Measurements from ENCODE around the gene VANGL1.

VANGL1 gene

DNA sequence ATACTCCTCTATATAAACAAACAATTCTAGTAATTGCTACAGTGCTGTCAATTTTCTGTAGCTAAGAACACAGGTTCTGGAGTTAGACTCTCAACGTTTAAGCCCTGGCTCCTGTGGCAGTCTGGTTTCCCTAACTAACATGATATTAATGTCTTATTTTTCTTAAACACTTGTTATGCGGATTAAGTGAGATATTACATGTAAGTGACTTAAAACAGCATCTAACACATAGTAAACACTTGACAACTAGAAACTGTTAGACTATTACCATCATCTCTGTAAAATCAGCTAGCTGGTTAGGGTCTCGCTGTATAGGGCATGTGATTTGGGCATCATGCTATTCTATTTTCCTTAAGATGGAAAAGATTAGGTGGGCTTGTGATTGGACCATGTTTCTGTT lies 2.3 kb downstream of the VANGL1 start:
- DNase-seq = no peak

DNA sequence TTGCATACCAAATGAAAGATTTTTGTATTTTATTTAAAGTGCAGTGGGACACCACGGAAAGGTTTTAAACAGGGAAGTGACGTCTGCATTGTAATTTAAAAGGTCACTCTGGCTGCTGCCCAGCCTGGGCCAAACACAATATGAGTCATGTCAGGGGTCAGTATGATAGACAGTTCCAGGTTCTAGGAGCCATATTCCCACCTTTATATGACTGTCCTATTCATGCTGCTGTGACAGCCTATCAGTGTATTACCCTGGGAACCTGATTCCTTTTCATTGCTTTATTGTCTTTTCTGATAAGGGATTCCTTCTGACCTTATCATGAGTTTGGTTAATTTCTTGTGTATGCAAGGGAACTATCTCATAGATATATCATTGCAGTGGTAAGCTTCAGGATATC lies 5.3 kb downstream of the VANGL1 start:
- no peak for DNase-seq

DNA sequence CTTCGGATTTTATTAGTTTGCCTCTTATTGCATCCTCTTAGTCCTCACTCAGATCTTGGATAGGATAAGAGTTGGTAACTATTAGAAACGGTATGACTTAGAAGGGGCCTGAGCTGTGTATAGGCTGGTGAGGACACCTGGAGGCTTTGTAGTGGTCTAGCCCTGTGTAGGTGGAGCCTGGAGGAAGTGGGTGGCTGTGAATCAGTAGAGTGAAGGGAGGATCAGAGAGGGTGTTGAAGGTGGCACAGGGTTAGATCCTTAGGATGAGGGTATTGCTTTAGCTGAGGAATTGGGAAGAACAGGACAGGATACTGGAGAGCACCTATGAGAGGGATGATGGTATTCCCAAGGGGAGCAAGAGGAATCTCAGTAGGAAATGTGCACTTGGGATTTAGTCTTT lies 5.7 kb downstream of the VANGL1 start:
- DNase-seq = no peak

DNA sequence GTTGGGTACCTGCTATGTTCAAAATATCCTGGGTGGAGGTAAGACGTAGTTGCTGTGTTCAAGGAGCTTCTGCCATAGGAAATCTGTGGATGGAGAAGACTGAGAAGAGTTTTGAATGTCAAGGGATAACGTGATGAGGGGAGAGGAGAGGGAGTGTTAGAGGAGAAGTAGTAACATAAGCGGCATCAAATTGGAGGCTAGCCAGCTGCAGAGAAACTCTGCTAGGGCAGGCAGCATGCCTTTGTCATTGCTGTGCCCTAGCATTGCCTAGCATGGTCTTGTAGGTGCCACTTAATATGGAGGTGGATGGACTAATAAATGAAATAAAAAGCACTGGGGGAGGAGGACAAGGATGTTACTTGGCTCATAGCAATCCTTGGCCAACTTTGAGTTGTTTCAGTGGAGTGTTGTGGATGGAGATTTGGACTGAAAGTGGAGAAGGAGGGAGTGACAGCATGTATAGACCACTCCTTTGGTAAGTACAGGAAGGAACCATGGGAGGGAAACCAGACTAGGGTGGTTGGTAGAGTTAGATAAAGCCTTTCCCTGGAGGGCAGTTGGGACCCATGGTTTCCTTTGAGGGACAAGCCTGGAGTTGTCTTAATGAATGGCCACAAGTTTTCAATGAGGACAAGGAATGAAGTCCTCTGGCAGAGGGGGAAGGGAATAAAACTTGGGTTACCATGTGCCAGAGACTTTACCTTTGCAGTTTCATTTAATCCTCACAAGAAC lies 6.3 kb downstream of the VANGL1 start:
- no peak for DNase-seq

DNA sequence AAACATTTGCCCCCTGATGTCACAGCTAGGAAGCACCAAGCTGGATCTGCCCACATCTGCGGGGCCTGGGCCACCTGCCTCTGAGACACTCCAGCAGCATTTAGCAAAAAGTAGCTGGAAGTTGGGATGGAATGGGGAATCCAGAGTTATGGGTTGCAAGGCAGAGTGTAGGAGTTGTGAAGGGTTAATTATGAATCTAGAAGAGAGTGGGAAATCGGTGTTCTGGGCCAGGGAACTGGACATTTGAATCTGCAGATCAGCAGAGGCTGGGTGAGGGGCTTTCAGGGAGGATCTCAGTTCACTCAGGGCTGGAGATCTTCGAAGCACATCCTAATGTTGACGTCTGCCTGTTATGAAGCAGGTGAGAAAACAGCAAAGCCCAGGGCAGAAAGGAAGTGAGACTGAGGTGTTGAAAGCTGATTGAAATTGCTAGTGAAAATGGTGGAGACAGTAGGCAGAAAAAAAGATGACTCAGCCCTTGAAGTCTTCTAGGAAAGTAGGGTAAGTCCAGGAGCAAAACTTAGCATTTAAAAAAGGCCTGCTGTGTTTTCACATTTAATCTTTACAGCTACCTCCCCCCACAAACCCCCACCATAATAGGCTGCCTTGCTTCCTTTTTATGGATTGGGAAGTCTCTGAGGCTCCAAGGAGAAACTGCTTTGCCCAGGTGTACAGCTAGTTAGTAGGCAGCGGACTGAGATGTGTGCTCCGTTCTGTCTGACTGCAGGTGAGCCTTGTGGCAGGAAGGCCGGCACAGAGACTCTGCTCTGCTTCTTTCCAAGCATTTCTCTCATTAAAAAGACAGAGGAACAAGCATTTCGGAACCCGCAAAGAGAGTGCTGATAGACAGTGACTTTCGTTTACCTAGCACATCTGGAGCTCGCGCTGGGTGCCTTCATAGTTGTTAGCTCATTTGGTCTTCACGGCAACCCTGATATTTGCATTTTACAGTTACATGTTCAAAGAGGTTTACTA lies 7.2 kb downstream of the VANGL1 start:
- peak; percentile 7 for DNase-seq

DNA sequence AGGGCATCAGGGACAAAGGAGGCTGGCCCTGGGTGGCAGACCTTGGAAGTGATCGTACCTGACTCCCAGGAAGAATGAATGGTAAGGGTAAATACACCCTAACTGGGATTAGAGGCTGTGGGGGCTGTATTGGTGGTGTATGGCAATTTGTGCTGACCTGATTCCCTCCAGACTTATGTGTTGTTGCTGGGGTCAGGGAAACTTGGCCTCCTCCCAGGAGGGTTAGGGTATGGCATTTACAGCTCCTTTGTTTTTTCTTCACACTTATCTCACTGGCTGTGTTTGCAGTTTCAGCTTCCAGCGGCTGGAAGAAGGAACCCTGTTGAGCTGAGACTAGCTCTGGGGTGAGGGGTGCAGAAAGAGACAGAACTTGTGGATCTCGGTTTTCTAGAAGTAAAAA lies 8.2 kb downstream of the VANGL1 start:
- no peak for DNase-seq

DNA sequence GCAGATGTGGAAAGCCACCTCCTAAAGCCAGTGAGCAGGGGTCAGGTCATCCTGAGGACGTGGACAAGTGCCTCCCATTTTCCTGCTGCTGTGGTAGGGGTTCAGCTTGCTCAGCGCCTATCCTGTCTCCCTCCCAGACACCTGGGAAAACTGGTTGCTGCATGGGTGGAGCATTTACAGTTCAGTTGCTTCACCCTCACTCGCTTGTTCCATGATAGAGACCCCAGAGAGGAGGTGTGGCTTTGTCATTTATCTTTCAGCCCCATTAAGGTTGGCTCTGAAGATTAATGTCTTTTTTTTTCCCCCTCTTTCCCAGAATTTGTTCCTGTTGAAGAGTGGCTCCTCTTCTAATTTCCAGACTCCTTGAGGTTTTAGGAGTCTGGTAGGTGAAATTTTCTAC lies 9.2 kb downstream of the VANGL1 start:
- DNase-seq = no peak

DNA sequence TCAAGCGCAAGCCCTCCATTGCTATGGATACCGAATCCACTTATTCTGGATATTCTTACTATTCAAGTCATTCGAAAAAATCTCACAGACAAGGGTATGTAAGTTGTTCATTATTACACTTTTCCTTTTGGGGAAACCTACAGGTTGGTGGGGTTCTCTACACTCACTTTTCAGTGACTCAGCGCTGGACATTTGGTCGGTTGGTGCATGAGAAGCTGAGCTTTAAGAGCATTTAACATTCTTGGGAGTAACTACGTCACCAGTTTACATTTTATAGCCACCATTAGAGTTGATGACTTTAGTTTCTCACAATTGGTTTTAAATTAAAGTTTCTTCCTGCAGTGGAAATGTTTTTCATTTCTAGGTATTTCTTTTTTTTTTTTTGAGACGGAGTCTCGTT lies 9.6 kb downstream of the VANGL1 start:
- no peak for DNase-seq

DNA sequence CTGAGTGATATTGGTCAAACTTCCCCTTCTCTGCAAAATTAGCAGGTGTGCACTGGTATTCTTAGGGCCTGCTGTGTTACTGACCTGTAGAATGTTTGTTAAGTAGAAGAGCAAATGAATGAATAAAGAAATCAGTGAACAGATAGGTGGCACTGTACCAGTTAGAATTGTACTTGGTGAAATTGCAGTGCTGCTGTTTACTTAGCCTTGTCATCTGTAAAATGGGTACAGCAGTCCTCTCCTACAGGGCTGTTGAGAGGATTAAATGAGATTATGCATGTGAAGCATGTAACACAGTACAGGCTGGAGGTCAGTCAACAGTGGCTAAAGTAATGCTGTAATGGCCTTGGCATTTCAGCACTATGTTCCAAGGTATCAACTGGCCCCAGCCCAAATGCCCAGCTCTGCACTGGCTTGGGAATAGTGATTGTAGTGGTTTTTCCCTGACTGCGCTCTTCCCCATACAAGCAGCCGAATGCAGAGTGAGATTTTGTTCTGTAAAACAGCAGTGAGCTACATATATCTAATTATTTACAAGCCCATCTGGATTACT lies 10.5 kb downstream of the VANGL1 start:
- no peak for DNase-seq

DNA sequence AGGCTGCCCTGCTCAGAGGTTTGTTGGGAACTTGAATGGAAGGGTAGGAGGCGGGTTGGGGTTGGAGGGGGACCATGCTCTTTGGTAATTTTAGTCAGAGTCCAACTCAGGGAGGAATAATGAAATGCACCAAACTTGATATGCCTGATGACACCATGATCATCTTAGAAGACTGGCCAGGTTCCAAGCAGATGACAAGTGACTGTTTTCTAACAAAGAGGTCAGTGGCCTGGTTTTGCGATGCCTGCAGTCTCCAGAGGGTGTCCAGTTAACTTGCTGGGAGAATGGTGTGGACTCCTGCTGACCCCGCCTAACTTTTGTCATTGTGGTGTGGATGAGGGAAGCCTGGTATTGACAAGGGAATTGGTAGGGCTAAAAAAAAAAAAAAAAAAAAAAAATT lies 12.4 kb downstream of the VANGL1 start:
- no peak for DNase-seq

DNA sequence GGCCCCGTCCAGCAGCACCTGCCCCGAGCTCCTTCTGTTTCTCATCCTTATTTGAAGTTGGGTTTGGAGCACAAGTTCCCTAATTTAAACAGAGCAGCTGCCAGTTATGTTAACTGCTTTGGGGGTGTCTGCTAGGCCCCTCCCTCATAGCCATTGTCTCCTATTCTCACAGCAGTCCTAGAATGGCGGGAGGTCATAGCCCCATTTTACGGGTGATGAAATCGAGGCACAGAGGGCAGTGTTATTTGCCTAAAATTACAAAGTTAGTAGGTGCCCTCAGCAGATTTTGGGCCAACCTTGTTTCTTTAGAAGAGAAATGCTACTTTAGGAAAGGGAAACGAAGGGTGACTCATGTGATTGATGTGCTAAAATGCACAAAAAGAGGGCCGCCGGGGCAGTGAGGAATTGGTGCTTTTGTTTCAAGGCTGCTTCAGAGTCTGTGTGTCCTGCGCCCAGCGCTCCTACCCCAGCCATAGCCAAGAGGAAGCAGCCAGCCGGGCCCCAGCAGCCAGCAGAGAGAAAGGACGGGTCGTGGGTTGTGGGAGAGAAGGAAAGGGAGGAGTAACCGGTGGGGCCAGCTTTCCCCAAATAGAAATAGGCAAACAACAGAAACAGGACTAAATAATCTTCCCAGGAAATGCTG lies 13.0 kb downstream of the VANGL1 start:
- no peak for DNase-seq

DNA sequence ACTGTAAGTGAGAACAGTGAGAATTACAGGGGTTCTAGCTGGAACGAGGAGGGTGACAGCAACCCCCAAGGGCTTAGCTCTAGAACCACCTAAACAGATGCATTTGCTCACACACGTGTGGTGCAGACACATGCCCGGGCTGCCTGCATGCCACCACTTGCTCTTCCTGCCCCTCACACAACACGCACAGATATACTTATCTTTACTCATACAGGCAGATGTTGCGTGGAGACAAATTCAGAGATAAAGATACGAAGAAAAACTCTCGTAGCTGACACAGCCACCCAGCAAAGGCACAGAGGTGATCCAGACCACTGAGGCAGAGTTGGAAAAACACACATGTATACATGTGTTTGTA lies 13.5 kb downstream of the VANGL1 start:
- no peak for DNase-seq

DNA sequence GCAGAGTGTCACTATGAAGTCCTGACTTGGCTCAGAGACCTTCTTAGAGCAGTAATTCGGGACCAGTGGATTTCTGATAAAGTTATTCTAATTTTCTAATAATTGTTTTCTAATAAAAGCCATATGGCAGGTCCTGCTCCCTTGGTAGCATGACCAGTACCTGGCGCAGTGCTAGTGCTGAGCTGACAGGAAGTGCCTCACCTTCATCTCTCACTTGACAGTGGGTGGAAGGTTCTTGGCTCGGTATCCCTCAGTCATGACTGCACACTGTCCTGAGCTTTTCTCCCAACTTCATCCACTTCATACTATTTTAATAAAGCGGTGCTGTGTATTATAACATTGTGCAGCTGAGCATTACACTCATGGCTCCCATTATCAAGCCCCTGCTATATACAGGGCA lies 14.1 kb downstream of the VANGL1 start:
- no peak for DNase-seq

DNA sequence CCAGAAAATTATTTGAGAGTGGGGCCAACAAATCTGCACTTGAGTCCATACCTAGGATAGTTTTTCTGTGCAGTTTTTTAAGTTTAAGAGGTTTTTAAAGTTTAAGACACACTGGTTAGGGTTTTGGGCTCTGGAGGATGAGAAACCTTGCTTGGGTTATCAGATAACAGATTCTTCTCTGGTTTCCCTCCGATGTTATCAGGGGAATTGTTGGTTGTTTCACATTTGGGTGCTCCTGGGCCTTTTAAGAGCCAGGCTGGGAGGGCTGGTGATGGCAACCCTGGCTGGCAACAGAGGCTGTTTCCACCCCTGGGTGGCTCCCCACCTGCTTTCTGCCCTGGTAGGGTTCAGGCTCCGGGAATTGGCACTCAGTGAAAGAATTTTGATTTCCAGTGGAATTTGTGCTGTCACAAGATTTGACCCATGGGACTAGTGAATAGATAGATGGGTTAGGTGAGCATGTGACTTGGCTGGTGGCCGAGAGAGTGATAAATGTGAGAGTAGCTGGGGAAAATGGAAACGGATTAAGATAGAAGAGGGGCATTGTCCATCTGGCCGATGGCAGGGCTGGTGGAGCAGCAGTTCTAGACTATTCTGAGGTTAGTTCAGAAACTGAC lies 14.8 kb downstream of the VANGL1 start:
- DNase-seq = no peak

DNA sequence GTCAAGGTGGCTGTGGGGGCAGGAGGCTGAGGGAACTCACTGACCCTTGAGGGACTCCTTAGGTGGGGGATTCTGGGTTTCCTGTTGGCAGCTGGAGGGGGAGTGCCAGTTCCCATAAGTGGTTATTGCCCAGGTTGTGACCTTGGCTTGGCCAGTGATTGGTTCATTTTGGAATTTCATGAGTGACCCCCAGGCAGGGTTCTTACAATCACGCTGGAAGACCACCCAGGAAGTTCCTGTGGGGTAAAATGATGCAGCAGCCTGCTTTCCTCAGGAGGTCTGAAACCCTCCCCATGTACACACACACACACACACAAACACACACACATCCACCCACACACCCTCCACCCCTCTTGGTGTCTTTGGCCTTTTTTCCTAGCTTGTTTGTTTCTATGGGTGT lies 16.9 kb downstream of the VANGL1 start:
- DNase-seq = no peak

DNA sequence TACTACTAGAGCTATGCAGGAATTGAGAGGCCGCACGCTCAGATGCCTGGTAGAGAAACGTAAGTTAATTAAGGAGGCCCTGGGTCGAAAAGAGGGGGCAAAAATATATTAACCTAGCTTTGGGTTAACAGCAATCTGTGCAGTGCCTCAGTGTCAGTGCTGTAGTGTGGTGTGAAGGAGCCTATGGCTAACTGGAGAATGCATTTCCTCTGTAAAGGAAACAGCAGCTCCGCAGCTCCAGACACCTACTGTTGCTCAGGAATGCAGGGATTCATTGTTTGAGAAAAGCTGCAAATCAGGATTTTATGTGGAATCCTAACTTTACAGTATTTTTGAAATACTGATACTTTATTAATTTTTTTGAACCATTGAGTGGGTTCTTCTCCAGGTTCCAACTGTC lies 18.4 kb downstream of the VANGL1 start:
- DNase-seq = no peak

DNA sequence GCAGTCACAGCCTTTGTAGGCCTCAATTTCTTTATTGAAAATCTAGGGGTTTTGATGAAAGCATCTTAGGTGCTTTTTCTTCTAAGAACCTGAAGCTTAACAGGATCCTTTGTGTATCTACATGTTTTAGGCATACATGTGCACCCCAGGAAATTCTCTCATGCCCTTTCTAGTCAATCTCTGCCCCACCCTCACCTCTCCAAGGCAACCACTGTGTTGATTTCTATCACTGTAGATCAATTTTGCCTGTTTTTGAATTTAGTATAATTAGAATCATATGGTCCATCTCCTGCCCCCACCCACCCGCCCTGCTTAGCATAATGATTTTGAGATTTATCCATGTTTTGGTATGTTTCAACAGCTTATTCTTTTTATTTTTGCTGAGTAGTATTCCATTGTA lies 19.4 kb downstream of the VANGL1 start:
- DNase-seq = no peak

DNA sequence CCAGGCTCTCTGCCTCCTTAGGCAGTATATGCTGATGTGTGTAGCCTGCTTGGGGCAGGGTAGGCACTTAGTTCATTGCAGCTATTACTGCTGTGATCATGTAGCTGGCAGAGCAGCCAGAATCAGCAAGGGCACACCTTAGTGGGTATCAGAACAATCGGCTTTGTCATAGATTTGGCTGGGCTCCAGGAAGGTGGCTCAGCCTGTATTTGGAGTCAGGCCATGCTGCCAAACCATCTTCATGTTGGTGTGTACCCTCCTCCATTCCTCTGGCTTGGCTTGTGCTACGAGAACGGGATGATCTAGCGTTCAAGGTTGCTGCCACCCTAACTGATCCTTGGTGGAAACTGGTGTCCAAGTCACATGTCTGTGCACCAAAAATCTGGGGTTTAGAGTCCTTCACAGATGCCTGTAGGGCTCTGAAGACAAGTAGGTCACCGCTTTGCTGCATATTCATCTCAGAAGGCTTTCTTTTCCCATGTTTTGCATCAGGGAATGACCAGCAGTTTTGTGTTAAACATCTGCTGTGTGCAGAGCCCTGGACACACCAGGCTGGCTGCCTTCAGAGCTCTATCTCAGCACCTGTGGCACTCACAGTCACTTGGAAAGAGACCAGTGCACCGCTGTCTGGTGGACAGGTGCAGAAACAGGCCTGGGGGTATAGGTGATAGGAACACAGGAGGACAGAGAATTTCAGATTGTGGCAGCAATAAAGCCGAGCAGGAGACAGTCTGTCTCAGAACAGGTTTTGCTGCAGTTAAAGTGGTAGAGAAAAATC lies 23.7 kb downstream of the VANGL1 start:
- no peak for DNase-seq

DNA sequence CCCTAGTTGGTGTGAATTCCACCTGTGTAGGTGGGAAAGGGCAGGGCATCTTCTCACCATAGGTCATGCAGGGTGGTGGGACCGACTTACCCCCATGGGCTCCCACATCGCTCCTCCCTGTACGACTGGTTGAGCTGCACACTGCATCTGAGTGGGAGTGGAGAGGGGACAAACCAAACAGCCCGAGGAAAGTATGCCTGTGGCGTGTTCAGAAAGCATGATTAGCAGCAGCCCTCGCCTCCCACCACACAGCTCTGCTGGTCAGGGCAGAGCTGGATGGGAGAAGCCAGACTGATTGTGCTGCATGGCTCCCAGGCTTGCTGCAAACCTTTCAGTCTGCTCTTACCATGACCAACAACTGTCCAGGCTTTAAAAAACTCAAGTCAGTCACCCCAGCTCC lies 24.4 kb downstream of the VANGL1 start:
- DNase-seq = no peak

DNA sequence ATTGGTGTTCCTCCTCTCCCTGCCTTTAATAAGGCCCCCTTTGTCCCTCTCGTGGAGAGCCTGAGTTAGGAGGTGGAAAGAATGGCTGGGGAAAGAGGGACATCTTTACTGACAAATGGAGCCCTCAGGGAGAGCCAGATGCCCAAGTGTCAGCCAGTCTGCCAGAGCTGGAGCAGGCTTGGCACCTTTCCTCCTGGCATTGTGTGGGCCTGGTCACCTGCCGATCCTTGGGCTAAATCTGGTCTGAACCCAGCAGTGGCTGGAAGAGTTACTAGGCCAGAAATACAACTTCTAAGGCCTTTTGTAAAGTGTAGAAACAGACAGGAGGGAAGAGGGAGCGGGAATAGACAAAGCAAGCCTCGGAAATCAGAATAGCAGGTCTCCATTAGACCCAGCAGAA lies 24.9 kb downstream of the VANGL1 start:
- no peak for DNase-seq

DNA sequence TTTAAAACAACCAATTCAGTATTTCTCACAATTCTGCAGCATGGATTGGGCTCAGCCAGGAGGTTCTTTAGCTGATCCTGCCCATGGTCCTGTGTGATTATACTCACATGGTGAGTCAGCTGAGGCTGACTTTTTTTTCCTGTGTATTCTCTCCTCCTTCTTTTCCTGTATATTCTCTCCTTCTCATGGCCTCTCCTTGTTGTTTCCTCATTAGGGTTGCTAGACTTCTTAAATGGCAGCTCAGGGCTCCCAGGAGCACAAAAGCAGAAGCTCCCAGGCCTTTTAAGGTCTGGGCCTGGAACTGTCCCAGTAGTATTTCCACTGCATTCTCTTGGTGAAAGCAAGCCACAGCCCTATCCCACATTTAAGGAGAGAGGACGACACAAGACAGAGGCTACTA lies 26.8 kb downstream of the VANGL1 start:
- DNase-seq = no peak

DNA sequence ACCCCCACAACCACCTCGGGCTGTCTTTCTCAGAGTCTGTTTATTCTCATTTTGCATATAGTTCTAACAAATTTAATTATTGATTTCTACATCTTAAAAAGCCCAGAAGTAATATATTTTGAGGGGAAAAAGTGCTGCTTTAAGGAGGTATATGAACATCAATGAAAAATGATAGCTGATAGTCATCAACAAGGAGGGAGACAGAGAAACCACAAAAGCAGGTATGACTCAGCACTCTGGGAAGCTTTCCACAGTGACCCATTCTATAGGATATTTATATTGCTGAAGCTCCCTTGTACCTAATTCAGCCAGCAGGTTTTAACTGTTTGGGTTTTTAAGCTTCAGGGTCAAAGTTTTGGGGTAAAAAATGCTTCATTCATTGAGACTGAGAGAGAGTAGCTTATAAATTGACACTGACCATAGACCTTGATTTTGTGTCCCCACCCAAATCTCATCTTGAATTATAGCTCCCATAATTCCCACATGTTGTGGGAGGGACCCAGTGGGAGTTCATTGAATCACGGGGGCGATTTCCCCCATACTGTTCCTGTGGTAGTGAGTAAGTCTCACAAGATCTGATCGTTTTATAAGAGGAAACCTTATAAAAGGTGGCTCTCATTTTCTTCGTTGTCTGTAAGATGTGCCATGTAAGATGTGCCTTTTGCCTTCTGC lies 27.4 kb downstream of the VANGL1 start:
- no peak for DNase-seq
